SK-N-SH treated with all-trans-retinoic acid at 6 μM for 48 hours (cell line): ENCODE measurements around the gene NRARP.

Experiments
- ATAC-seq: fragments of 200-7000 bp; cut with Tn5 transposase; 3 replicates; pipeline ENCODE4 v1.9.1; 2020; ENCODE audit warnings: mild to moderate bottlenecking, moderate library complexity
- ARNTL ChIP-seq: fragments of 450-650 bp; formaldehyde crosslinking; IDR thresholded peaks from 2 replicates; pipeline ENCODE4 v1.5.0; 2020; ENCODE audit warnings: low read depth, mild to moderate bottlenecking, moderate library complexity, borderline replicate concordance
- BACH2 ChIP-seq: fragments of 250-450 bp; sonication (Bioruptor Pico); IDR thresholded peaks from 2 replicates; pipeline ENCODE4 v1.9.0; 2021; ENCODE audit warnings: mild to moderate bottlenecking, borderline replicate concordance
- CSRNP3 ChIP-seq: fragments of 250-450 bp; sonication (Bioruptor Pico); IDR thresholded peaks from 2 replicates; pipeline ENCODE4 v1.5.1; 2021; ENCODE audit warnings: mild to moderate bottlenecking, moderate library complexity
- ESRRG ChIP-seq: fragments of 250-450 bp; sonication (Bioruptor Pico); IDR thresholded peaks from 2 replicates; pipeline ENCODE4 v1.6.1; 2021; ENCODE audit warnings: mild to moderate bottlenecking
- GLIS3 ChIP-seq: fragments of 250-450 bp; sonication (Bioruptor Pico); IDR thresholded peaks from 2 replicates; pipeline ENCODE4 v1.5.0; 2020; ENCODE audit warnings: mild to moderate bottlenecking, moderate library complexity
- ISL1 ChIP-seq: fragments of 250-450 bp; sonication (Bioruptor Pico); IDR thresholded peaks from 2 replicates; pipeline ENCODE4 v2.1.2; 2022; ENCODE audit warnings: mild to moderate bottlenecking, moderate library complexity
- OSR1 ChIP-seq: fragments of 250-450 bp; sonication (Bioruptor Pico); IDR thresholded peaks from 2 replicates; pipeline ENCODE4 v1.8.0; 2022; ENCODE audit warnings: moderate library complexity, mild to moderate bottlenecking, inconsistent platforms
- PATZ1 ChIP-seq: fragments of 250-450 bp; sonication (Bioruptor Pico); IDR thresholded peaks from 2 replicates; pipeline ENCODE4 v1.8.0; 2020; ENCODE audit warnings: mild to moderate bottlenecking, moderate library complexity, borderline replicate concordance
- PPARA ChIP-seq: fragments of 250-450 bp; sonication (Bioruptor Pico); IDR thresholded peaks from 2 replicates; pipeline ENCODE4 v1.5.0; 2020; ENCODE audit warnings: mild to moderate bottlenecking, borderline replicate concordance
- RARB ChIP-seq: fragments of 250-450 bp; sonication (Bioruptor Pico); IDR thresholded peaks from 2 replicates; pipeline ENCODE4 v1.8.0; 2021; ENCODE audit warnings: mild to moderate bottlenecking, moderate library complexity
- SNAI2 ChIP-seq: fragments of 250-450 bp; sonication (Bioruptor Pico); IDR thresholded peaks from 2 replicates; pipeline ENCODE4 v1.5.0; 2020; ENCODE audit warnings: mild to moderate bottlenecking, moderate library complexity
- TCF4 ChIP-seq: fragments of 250-450 bp; sonication (Bioruptor Pico); IDR thresholded peaks from 2 replicates; pipeline ENCODE4 v1.8.0; 2021; ENCODE audit warnings: mild to moderate bottlenecking, moderate library complexity, borderline replicate concordance
- TSHZ2 ChIP-seq: fragments of 250-450 bp; sonication (Bioruptor Pico); IDR thresholded peaks from 2 replicates; pipeline ENCODE4 v1.5.0; 2020; ENCODE audit warnings: mild to moderate bottlenecking, moderate library complexity
- ZC3H10 ChIP-seq: fragments of 250-450 bp; sonication (Bioruptor Pico); IDR thresholded peaks from 2 replicates; pipeline ENCODE4 v1.5.1; 2021; ENCODE audit warnings: mild to moderate bottlenecking, moderate library complexity
- ZFP3 ChIP-seq: fragments of 250-450 bp; sonication (Bioruptor Pico); IDR thresholded peaks from 2 replicates; pipeline ENCODE4 v1.5.0; 2020; ENCODE audit warnings: mild to moderate bottlenecking, moderate library complexity
- ZFP30 ChIP-seq: fragments of 450-650 bp; formaldehyde crosslinking; IDR thresholded peaks from 2 replicates; pipeline ENCODE4 v1.5.0; 2022; ENCODE audit warnings: mild to moderate bottlenecking, moderate library complexity
- ZNF565 ChIP-seq: fragments of 450-650 bp; formaldehyde crosslinking; conservative IDR thresholded peaks from 2 replicates; pipeline ENCODE4 v1.5.0; 2020; ENCODE audit warnings: low read depth, mild to moderate bottlenecking, moderate library complexity
- ZNF70 ChIP-seq: fragments of 450-650 bp; formaldehyde crosslinking; IDR thresholded peaks from 2 replicates; pipeline ENCODE4 v1.5.0; 2020; ENCODE audit warnings: mild to moderate bottlenecking, moderate library complexity
- ZNF8 ChIP-seq: fragments of 450-650 bp; formaldehyde crosslinking; IDR thresholded peaks from 2 replicates; pipeline ENCODE4 v1.5.0; 2020; ENCODE audit warnings: mild to moderate bottlenecking, moderate library complexity
- TF ChIP-seq, protein P1 (sequence below): fragments of 250-450 bp; sonication (Bioruptor Pico); IDR thresholded peaks from 2 replicates; pipeline ENCODE4 v1.8.0; 2021; ENCODE audit warnings: low read depth, mild to moderate bottlenecking, moderate library complexity, borderline replicate concordance

Gene NRARP

DNA sequence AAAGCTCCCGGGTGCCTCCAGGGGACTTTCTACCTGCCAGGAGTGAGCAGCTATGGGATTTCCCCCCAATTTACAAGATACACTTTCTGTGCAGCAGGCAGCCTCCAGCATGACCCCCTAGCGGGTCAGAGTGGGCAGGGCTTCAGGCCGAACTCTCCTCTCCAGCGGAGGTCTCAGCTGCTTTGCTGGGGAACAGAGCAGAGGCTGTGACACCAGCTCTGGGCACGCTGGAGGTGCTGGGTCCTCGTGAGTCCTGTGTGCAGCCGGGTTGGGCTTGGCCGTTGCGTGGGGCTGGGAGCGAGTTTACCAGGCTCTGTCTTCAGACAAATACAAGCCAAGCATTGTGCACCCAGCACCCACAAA lies 2.9 kb downstream of the NRARP start:
- no peak for ATAC-seq
- TF ChIP-seq ZFP30 (CRISPR knock-in tag) (no peak), ZNF70 (CRISPR knock-in tag) (no peak), RARB (CRISPR knock-in tag) (no peak), PATZ1 (CRISPR knock-in tag) (no peak)
- TF ChIP-seq, all 23 proteins: peak for 0

- TF ChIP-seq OSR1: no peak
- TF ChIP-seq ZFP30 (CRISPR knock-in tag): no peak
- TF ChIP-seq SNAI2 (CRISPR knock-in tag): no peak
- no peak for TF ChIP-seq ZFP3 (CRISPR knock-in tag)
- TF ChIP-seq TCF4: no peak
- no peak for TF ChIP-seq ZC3H10 (CRISPR knock-in tag)
- TF ChIP-seq ARNTL: no peak
- TF ChIP-seq ISL1: no peak
- TF ChIP-seq PPARA (CRISPR knock-in tag): no peak
- TF ChIP-seq BACH2 (CRISPR knock-in tag): no peak
- no peak for TF ChIP-seq PATZ1 (CRISPR knock-in tag)
- TF ChIP-seq ESRRG (CRISPR knock-in tag): no peak
- TF ChIP-seq GLIS3 (CRISPR knock-in tag): no peak
- TF ChIP-seq, all 23 proteins: peak for 0
- ATAC-seq: no peak
Observed at GRCh38 chr9:137298401-137299202, 3.5 kb downstream of the NRARP start.

DNA sequence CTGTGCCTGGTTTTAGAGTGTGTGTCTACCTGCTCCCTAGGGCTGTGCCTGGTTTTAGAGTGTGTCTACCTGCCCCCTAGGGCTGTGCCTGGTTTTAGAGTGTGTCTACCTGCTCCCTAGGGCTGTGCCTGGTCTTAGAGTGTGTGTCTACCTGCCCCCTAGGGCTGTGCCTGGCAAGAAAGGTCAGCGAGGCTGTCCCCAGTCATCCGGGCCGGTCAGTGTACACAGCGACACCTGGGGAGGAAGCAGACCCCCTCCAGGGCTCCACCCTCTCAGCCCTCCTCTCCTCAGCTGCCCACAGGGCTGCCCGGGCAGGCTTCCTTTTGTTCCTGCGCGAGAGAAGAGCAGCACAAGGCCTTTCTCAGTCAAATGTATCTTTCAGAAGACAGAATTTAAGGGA lies 4.1 kb downstream of the NRARP start:
- TF ChIP-seq BACH2 (CRISPR knock-in tag): no peak
- no peak for TF ChIP-seq SNAI2 (CRISPR knock-in tag)
- TF ChIP-seq ZFP3 (CRISPR knock-in tag): no peak
- no peak for TF ChIP-seq ZNF565 (CRISPR knock-in tag)
- no peak for TF ChIP-seq ZC3H10 (CRISPR knock-in tag)
- ATAC-seq: no peak

DNA sequence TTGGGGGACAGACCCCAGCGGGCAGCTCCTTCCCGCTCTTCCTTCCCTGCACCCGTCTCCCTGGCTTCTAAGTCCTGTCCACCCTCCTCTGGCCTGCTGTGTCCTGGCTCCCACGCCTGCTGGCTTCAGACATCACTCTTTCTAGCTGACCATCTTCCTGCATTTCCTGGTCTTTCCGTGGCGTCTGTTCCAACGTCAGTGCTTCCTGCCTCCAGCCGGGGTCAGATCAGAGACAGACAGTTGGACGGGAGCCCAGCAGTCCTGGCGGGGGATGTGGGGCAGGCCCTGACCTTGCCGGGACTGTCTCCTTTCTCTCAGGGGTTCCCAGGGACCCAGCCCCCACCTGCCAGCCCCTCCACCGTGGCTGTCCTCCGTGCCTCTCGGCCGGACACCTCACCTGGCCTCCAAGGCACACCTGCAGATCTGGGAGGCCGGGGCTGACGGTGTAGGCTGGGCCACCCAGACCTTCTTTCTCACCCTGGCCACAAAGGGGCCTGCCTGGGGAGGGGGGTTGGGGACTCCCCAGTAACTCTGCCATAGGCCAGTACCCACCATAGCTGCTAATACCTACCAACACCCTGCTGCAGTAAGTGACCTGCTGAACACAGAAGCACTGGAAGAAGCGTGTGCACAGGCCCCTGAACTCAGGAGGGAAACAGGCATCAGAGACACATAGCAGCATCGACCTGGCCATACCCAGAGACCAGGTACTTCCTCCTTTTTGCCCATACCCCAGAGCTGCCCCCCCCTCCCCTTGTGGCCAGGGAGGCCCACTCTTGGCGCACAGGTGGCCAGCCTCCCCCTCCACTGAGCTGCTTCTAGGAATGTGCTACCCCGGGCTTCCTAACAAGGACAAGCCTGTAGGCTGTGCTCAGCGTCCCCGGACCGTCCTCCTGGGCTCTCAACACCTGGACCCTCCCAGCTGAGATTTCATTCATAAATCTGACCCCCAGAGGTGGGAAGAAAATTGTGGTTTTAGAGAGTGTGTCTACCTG lies 5.1 kb downstream of the NRARP start:
- ATAC-seq: peak; percentile 8; the same call in 2 of the 3 replicates
- TF ChIP-seq GLIS3 (CRISPR knock-in tag) (no peak), ZFP3 (CRISPR knock-in tag) (no peak), CSRNP3 (CRISPR knock-in tag) (no peak), RARB (CRISPR knock-in tag) (no peak), PATZ1 (CRISPR knock-in tag) (no peak), ZNF8 (CRISPR knock-in tag) (no peak), TCF4 (no peak), ZC3H10 (CRISPR knock-in tag) (no peak), TSHZ2 (CRISPR knock-in tag) (no peak), SNAI2 (CRISPR knock-in tag) (no peak), OSR1 (no peak)
- TF ChIP-seq, protein P1, sequence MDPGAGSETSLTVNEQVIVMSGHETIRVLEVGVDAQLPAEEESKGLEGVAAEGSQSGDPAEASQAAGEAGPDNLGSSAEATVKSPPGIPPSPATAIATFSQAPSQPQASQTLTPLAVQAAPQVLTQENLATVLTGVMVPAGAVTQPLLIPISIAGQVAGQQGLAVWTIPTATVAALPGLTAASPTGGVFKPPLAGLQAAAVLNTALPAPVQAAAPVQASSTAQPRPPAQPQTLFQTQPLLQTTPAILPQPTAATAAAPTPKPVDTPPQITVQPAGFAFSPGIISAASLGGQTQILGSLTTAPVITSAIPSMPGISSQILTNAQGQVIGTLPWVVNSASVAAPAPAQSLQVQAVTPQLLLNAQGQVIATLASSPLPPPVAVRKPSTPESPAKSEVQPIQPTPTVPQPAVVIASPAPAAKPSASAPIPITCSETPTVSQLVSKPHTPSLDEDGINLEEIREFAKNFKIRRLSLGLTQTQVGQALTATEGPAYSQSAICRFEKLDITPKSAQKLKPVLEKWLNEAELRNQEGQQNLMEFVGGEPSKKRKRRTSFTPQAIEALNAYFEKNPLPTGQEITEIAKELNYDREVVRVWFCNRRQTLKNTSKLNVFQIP: no peak
